ENCODE measurements around the gene RAB40B.

GRCh38 chr17:82650723-82651122, 47.8 kb downstream of the RAB40B start:
- TF ChIP-seq POLR2A (IDR thresholded peaks at IDR 0.05; ENCODE audit: low read depth, low read length) (no peak), TAF1 (IDR thresholded peaks at IDR 0.05; ENCODE audit: low read depth, low read length) (no peak)

Data from GM12891 (cell line).